NCI-H748 (cell line): Measurements from ENCODE around the gene FBF1.
A peak's percentile ranks its signal among the peaks of the same experiment; 100 is the strongest.
"Not testable (repeated sequence)": the region's sequence is repeated elsewhere in the genome, so short reads cannot be mapped to it uniquely, and the experiment has no call there.

Experiments used
- DNase-seq: peaks from one replicate; lab custom pipeline; 2025; ENCODE audit not compliant: unreplicated experiment; lab: John Stamatoyannopoulos, UW

Gene FBF1

GRCh38 chr17:75897160-75898019, 43.5 kb downstream of the FBF1 start:
- no peak for DNase-seq

GRCh38 chr17:75896415-75897159, 44.3 kb downstream of the FBF1 start, which contains the start of gene TRIM65:
TSS of gene TRIM65 (minus strand) at chr17:75896951. CDS start at chr17:75896937, 14 bp downstream.
- DNase-seq: peak; percentile 73

- DNase-seq: peak; percentile 3
Measured at GRCh38 chr17:75895370-75896155, 45.3 kb downstream of the FBF1 start.

DNA sequence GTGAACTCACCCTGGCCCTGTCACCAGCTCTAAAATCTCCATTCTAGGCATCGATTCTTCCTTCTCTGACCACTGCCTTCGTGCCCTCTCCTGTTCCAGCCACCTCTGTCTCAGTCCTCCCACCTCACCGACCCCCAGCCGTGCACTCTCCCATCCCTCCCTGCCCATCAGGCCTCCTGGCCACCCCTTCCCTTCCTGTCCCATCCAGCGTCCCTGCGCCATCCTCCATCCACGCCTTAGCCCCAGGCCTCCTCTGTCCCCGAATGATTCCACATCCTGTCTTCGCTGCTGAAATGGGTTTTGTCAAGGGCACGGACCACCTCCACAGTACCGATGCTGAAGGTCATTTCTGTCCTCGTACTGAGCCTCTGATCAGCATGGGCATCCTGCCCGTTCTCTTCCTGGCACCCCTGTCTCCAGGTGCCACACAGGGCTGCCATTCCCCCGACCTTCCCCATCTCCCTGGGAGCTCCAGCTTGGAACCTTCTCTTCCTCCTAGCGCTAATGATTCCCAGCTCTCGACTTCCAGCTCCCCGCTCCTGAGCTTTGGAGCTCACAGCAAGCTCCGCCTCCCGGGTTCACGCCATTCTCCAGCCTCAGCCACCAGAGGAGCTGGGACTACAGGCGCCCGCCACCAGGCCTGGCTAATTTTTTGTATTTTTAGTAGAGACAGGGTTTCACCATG, 46.7 kb downstream of the FBF1 start:
- DNase-seq: no peak

- DNase-seq: no peak
Measured at GRCh38 chr17:75893305-75894048, 47.4 kb downstream of the FBF1 start.

- DNase-seq: no peak
Measured at GRCh38 chr17:75892556-75893224, 48.2 kb downstream of the FBF1 start.

DNA sequence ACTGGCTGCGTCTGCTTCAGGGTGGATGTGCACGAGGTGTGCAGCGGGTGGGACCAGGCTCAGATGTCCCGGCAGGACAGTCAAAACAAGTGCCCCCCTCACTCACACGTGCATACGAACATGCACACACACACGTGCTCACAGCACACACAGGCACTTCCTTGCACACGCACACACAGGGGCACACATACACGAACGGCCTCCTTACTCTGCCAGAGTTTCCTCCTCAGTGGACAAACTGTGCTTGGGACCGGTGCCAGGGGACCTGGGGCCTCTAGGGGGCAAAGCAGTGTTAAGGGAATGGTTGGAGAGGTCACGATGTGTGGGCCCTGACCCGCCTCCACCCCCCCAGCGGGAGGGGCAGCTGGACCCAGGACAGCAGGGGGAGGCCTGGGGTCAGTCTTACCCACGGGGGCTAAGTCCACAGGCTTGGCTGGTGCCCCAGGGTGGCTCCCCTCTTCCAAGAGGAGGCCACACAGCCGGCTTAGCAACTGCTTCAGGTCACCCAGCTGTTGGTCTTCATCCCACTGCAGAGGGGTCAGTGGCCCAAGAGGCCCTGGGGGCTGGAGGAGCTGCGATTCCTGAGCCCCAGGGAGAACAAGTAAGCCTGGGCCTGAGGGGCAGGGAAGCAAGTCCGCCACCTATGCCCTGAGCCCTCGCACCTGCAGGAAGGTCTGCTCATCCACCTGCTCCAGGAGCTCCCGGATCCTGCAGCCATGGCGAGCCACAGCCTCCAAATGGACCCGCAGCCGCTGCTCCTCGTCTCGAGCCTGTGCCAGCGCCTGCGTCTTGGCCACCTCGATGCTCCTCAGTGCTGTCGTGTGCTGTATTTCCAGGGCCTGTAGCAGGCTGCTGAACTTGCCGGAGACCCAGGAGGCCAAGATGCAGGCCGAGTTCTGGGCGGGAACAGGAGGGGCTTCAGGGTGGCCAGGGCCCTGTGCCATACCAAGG, 49.0 kb downstream of the FBF1 start:
- no peak for DNase-seq

DNA sequence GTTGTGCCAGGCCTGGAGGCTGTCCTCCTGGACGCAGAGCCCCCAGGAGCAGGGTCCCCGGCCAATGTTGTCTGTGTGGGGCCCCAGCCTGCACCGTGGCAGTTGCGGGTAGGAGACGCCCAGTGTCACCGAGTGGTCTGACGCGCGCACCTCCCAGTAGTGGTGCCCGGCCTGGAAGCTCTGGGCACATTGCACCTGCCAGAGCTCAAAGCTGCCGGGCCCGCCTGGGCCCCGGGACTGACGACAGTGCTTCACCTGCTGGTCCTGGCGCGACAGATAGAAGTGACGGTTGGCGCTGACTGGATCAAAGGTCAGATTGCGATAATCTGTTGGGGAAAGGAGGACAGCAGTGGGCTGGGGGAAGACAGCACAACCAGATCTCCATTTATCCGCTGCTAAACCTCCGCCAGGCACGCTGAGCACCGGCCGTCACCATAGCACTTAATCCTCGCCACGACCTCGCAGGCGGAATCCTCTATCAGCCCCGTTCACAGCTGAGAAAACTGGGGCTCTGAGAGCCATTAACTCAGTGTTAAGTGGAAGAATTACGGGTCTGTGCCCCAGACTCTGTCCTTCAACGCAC, 49.7 kb downstream of the FBF1 start:
- peak; percentile 11 for DNase-seq

GRCh38 chr17:75889454-75889853, 51.4 kb downstream of the FBF1 start:
- DNase-seq: no peak

GRCh38 chr17:75888484-75888883, 52.4 kb downstream of the FBF1 start:
- DNase-seq: no peak

GRCh38 chr17:75885860-75886259, 55.0 kb downstream of the FBF1 start:
- DNase-seq: not testable (repeated sequence)

- no peak for DNase-seq
Measured at GRCh38 chr17:75885431-75885830, 55.4 kb downstream of the FBF1 start.

GRCh38 chr17:75881678-75882454, 59.0 kb downstream of the FBF1 start:
- no peak for DNase-seq

- DNase-seq: no peak
Measured at GRCh38 chr17:75880266-75880665, 60.6 kb downstream of the FBF1 start.

GRCh38 chr17:75878174-75878998, 62.5 kb downstream of the FBF1 start, which contains the start of gene TRIM47:
TSS of gene TRIM47 (minus strand) at chr17:75878581. CDS start at chr17:75878548, 33 bp downstream.
- peak; percentile 40 for DNase-seq

GRCh38 chr17:75877752-75878173, 63.1 kb downstream of the FBF1 start:
- DNase-seq: peak; percentile 73
